CD14-positive monocyte (primary cell): ENCODE data around the gene LGALS3. TPM values are rescaled to one million over a fixed set of nuclear protein-coding genes. Genes with fewer than 3 reads are reported as not detected.

ENCODE experiments used
- DNase-seq, 3 donors: peaks; one replicate each; pipeline ENCODE4 v3.0.0-alpha.2; 2011 to 2022
- H2AFZ ChIP-seq: 2 replicates; pipeline ENCODE4 v1.6.0; 2012; ENCODE audit warnings: mild to moderate bottlenecking, low read depth, low read length, inconsistent platforms; ENCODE audit not compliant: insufficient read depth, poor library complexity, severe bottlenecking
- H3K27ac ChIP-seq, 2 donors: 1 replicate in 1 of 2; 2 replicates in 1 of 2; pipeline ENCODE4 v1.5.1; 2012 to 2013; ENCODE audit warnings: low read length in 2 of 2, control low read depth in 1 of 2, inconsistent platforms in 1 of 2, low read depth in 1 of 2, mild to moderate bottlenecking in 1 of 2
- H3K27me3 ChIP-seq, 2 donors: one replicate each; pipeline versions ENCODE4 v1.6.0 to v1.6.1; 2011 to 2013; ENCODE audit warnings: low read length in 2 of 2; ENCODE audit not compliant: control insufficient read depth in 2 of 2, insufficient read depth in 2 of 2
- H3K36me3 ChIP-seq, 2 donors: replicated peaks in 1 of 2; 1 replicate in 1 of 2; 2 replicates in 1 of 2; pipeline versions ENCODE4 v1.5.1 to v1.6.1; 2012 to 2013; ENCODE audit warnings: low read length in 2 of 2, control low read depth in 1 of 2, inconsistent platforms in 1 of 2, mild to moderate bottlenecking in 1 of 2; ENCODE audit not compliant: insufficient read depth in 2 of 2, control insufficient read depth in 1 of 2
- H3K4me1 ChIP-seq, 2 donors: 1 replicate in 1 of 2; 2 replicates in 1 of 2; pipeline versions ENCODE4 v1.5.1 to v1.6.1; 2012 to 2013; ENCODE audit warnings: low read length in 2 of 2, control low read depth in 1 of 2, inconsistent platforms in 1 of 2, mild to moderate bottlenecking in 1 of 2, moderate library complexity in 1 of 2; ENCODE audit not compliant: insufficient read depth in 2 of 2, control insufficient read depth in 1 of 2
- H3K4me2 ChIP-seq: replicated peaks from 2 replicates; pipeline ENCODE3; 2012; ENCODE audit warnings: low read length, moderate library complexity, mild to moderate bottlenecking; ENCODE audit not compliant: poor library complexity, severe bottlenecking; ENCODE audit errors: extremely low read depth
- H3K4me3 ChIP-seq, 3 experiments: fragments of 200-600 bp in 1 of 3; sonication (generic) in 1 of 3; replicated peaks in 1 of 3; 1 replicate in 2 of 3; 2 replicates in 1 of 3; pipeline ENCODE4 v1.5.1; 2011 to 2013; ENCODE audit warnings: low read length in 3 of 3, mild to moderate bottlenecking in 3 of 3, control low read depth in 2 of 3, low read depth in 2 of 3, inconsistent platforms in 1 of 3, moderate library complexity in 1 of 3
- H3K79me2 ChIP-seq: 2 replicates; pipeline ENCODE4 v1.6.0; 2012; ENCODE audit warnings: mild to moderate bottlenecking, control low read depth, inconsistent platforms, low read length, moderate library complexity; ENCODE audit not compliant: insufficient read depth
- H3K9ac ChIP-seq: 2 replicates; pipeline ENCODE4 v1.6.0; 2017; ENCODE audit warnings: low read length, mild to moderate bottlenecking; ENCODE audit not compliant: insufficient read depth, poor library complexity, severe bottlenecking
- H3K9me3 ChIP-seq, 2 donors: replicated peaks in 1 of 2; 1 replicate in 1 of 2; 2 replicates in 1 of 2; pipeline versions ENCODE4 v1.5.1 to v1.6.1; 2012 to 2013; ENCODE audit warnings: low read length in 2 of 2, control low read depth in 1 of 2; ENCODE audit not compliant: control insufficient read depth in 1 of 2, insufficient read depth in 1 of 2
- H4K20me1 ChIP-seq: 2 replicates; pipeline ENCODE4 v1.6.0; 2012; ENCODE audit warnings: mild to moderate bottlenecking, low read length, control low read depth, moderate library complexity; ENCODE audit not compliant: insufficient read depth
- H3K27ac Mint-ChIP-seq, 7 donors: one replicate each; pipeline ENCODE4 v1.8.0; 2020; ENCODE audit warnings: mild to moderate bottlenecking in 7 of 7, mixed read lengths in 7 of 7, moderate library complexity in 6 of 7, inconsistent platforms in 2 of 7
- H3K27me3 Mint-ChIP-seq, 3 donors: one replicate each; pipeline ENCODE4 v1.8.0; 2021 to 2022; ENCODE audit warnings: low read depth in 3 of 3, mild to moderate bottlenecking in 3 of 3, mixed read lengths in 3 of 3, moderate library complexity in 3 of 3, inconsistent platforms in 1 of 3
- H3K36me3 Mint-ChIP-seq, 2 donors: one replicate each; pipeline ENCODE4 v1.8.0; 2020; ENCODE audit warnings: mixed read lengths in 2 of 2, inconsistent platforms in 1 of 2, mild to moderate bottlenecking in 1 of 2
- H3K4me1 Mint-ChIP-seq: one replicate; pipeline ENCODE4 v1.8.0; 2020; ENCODE audit warnings: mild to moderate bottlenecking, mixed read lengths
- H3K4me3 Mint-ChIP-seq, 2 donors: one replicate each; pipeline ENCODE4 v1.8.0; 2020; ENCODE audit warnings: mild to moderate bottlenecking in 2 of 2, mixed read lengths in 2 of 2, moderate library complexity in 1 of 2
- H3K9me3 Mint-ChIP-seq, 7 donors: one replicate each; pipeline ENCODE4 v1.8.0; 2020 to 2022; ENCODE audit warnings: mixed read lengths in 7 of 7, mild to moderate bottlenecking in 6 of 7, moderate library complexity in 6 of 7, inconsistent platforms in 2 of 7
- CTCF ChIP-seq: fragments of 200-600 bp; IDR thresholded peaks from one replicate; pipeline ENCODE4 v1.8.0; 2022; ENCODE audit warnings: antibody characterized with exemption, mild to moderate bottlenecking
- WGBS: methylation state at CpG from one replicate; pipeline ENCODE4 v1.1.5; 2013; ENCODE audit warnings: missing lambda C conversion rate; ENCODE audit not compliant: insufficient coverage; 5-methylcytosine and 5-hydroxymethylcytosine counted together
- intact Hi-C, 2 donors: fragments of 100-400 bp; cut with micrococcal nuclease; formaldehyde crosslinking; loops; one replicate each; pipeline versions ENCODE4 v1.15.0 to v1.15.1; 2023
- polyA plus RNA-seq, 3 donors: library from polyadenylated mRNA; depleted of rRNA in 1 of 3; unstranded in 2 of 3; stranded (reverse) in 1 of 3; fragments of 300-500 nt in 2 of 3; fragments of >200 nt in 1 of 3; fragmentation: Illumina TruSeq in 2 of 3; gene quantifications; 1 replicate in 2 of 3; 2 replicates in 1 of 3; pipeline ENCODE4 v1.2.3, GENCODE V29; 2012 to 2021

Gene LGALS3
- polyA plus RNA-seq, 3 donors = 266 to 878 (median 788) TPM

DNA sequence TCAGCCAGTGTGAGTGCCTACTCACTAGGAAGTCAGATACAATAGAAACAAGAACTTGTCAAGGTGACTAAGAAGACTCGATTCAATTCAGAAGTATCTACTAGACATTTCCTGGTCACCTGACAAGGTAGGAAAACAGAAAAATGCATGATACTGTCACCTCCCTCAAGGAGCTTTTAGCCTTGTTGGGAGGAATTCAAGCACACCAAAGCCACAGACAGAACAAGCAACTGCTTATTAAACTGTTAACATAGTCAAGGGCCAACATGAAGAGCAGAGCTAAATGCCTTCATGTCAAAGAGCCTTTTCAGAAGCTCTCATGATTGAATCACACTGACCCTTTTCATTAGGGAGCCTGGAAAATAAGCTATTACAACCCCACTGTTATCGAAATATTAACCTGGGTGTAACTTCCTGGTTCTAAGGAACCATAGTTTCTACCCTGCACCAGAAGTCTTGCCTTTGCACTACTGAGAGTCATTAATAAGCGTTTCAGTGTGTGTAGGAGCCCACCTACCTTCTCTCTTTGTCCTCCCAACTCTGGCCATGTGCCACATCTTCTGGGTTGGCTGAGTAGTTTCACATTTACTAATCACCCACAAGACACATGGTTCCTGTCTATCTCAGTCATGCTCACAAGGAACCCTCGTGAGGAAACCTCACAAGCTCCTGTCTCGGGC is 31.0 kb upstream of the LGALS3 start:
- Histone ChIP-seq H3K9me3 (no peaks in the 10 kb centered on the region), H3K36me3 (no peaks in the 10 kb centered on the region), H3K4me3 (peak overlapping the region in 1 of 3 experiments; percentile 9), H3K9ac (peak overlapping the region; percentile 17), H3K79me2 (no peaks in the 10 kb centered on the region), H3K27ac (peak overlapping the region; percentile 70 to 78), H4K20me1 (no peaks in the 10 kb centered on the region), H3K27me3 (no peaks in the 10 kb centered on the region), H2AFZ (peak overlapping the region; percentile 35), H3K4me2 (peak overlapping the region; percentile 17), H3K4me1 (peaks cover 34 to 42% of the 10 kb centered on the region in 2 donors)
- H3K4me1 Mint-ChIP-seq = peaks cover 38% of the 10 kb centered on the region
- peaks cover 0 to 2% (median 2%) of the 10 kb centered on the region in 3 donors for H3K27me3 Mint-ChIP-seq
- H3K9me3 Mint-ChIP-seq = peaks cover 0 to 2% (median 0%) of the 10 kb centered on the region in 7 donors
- peak; percentile 91 to 96 (median 94) for DNase-seq
- peak overlapping the region; percentile 16 to 59 for H3K4me3 Mint-ChIP-seq
- H3K36me3 Mint-ChIP-seq = peaks cover 0 to 6% of the 10 kb centered on the region in 2 donors
- intact Hi-C loops = no loop called here
- 17% methylated on average over 3 of the region's 5 CpGs for WGBS
- H3K27ac Mint-ChIP-seq = peak overlapping the region; percentile 93 to 98 (median 95)
- no peak for TF ChIP-seq CTCF

- intact Hi-C loops = no loop called here
- Histone ChIP-seq H3K9me3 (no peaks in the 10 kb centered on the region), H3K4me2 (peak overlapping the region; percentile 17), H3K79me2 (no peaks in the 10 kb centered on the region), H4K20me1 (no peaks in the 10 kb centered on the region), H2AFZ (peak overlapping the region; percentile 35), H3K27ac (peak overlapping the region; percentile 70 to 78), H3K4me1 (peaks cover 39 to 47% of the 10 kb centered on the region in 2 donors), H3K27me3 (no peaks in the 10 kb centered on the region), H3K4me3 (no peak overlapping the region), H3K9ac (peak overlapping the region; percentile 27), H3K36me3 (no peaks in the 10 kb centered on the region)
- H3K27me3 Mint-ChIP-seq = peaks cover 0 to 2% (median 2%) of the 10 kb centered on the region in 3 donors
- H3K36me3 Mint-ChIP-seq = peaks cover 0 to 8% of the 10 kb centered on the region in 2 donors
- H3K4me3 Mint-ChIP-seq = peak overlapping the region in 1 of 2 donors; percentile 59
- H3K4me1 Mint-ChIP-seq = peaks cover 43% of the 10 kb centered on the region
- peak overlapping the region; percentile 93 to 98 (median 95) for H3K27ac Mint-ChIP-seq
- peaks cover 0 to 2% (median 0%) of the 10 kb centered on the region in 7 donors for H3K9me3 Mint-ChIP-seq
- WGBS = no CpG with 5 or more reads among the region's 1 CpG
- DNase-seq = no peak
- no peak for TF ChIP-seq CTCF
These were observed 30.5 kb upstream of the LGALS3 start for GRCh38 chr14:55098561-55098898.
